Activated CD8-positive, alpha-beta memory T cell treated with anti-CD3 and anti-CD28 coated beads, Interleukin-2, amount 50 U/mL, for 24 hours (primary cell): ENCODE results near the gene CARMIL1.

Source experiments
- DNase-seq: peaks from one replicate; pipeline ENCODE4 v3.0.0-alpha.2; 2020; ENCODE audit errors: extremely low read depth

The CARMIL1 gene

GRCh38 chr6:25407431-25407830 is 128.3 kb downstream of the CARMIL1 start:
- DNase-seq, result no peak

GRCh38 chr6:25410102-25410501 is 130.9 kb downstream of the CARMIL1 start:
- DNase-seq, result no peak

GRCh38 chr6:25411316-25411950 is 132.3 kb downstream of the CARMIL1 start:
- DNase-seq, result no peak

GRCh38 chr6:25413207-25413905 is 134.2 kb downstream of the CARMIL1 start:
- no peak for DNase-seq

- no peak for DNase-seq
These were observed 135.0 kb downstream of the CARMIL1 start for GRCh38 chr6:25414168-25414567.

GRCh38 chr6:25414755-25415154 is 135.6 kb downstream of the CARMIL1 start:
- DNase-seq, result no peak

GRCh38 chr6:25415274-25415673 is 136.1 kb downstream of the CARMIL1 start:
- no peak for DNase-seq

- no peak for DNase-seq
These were observed 136.5 kb downstream of the CARMIL1 start for GRCh38 chr6:25415701-25416100.

GRCh38 chr6:25417046-25417605 is 138.0 kb downstream of the CARMIL1 start:
- DNase-seq, result no peak

- no peak for DNase-seq
These were observed 139.4 kb downstream of the CARMIL1 start for GRCh38 chr6:25418454-25419052.

- DNase-seq, result no peak
These were observed 140.7 kb downstream of the CARMIL1 start for GRCh38 chr6:25419879-25420278.

GRCh38 chr6:25423358-25423757 is 144.2 kb downstream of the CARMIL1 start:
- DNase-seq, result no peak

- DNase-seq, result no peak
These were observed 145.1 kb downstream of the CARMIL1 start for GRCh38 chr6:25424303-25424702.

- no peak for DNase-seq
These were observed 148.4 kb downstream of the CARMIL1 start for GRCh38 chr6:25427549-25427948.

GRCh38 chr6:25428758-25429317 is 149.7 kb downstream of the CARMIL1 start:
- no peak for DNase-seq

- DNase-seq, result no peak
These were observed 152.3 kb downstream of the CARMIL1 start for GRCh38 chr6:25431306-25431974.

GRCh38 chr6:25431975-25432307 is 152.8 kb downstream of the CARMIL1 start:
- no peak for DNase-seq

- DNase-seq, result no peak
These were observed 155.7 kb downstream of the CARMIL1 start for GRCh38 chr6:25434921-25435320.

- DNase-seq, result no peak
These were observed 156.3 kb downstream of the CARMIL1 start for GRCh38 chr6:25435416-25435985.

- DNase-seq, result no peak
These were observed 157.6 kb downstream of the CARMIL1 start for GRCh38 chr6:25436760-25437159.

- no peak for DNase-seq
These were observed 160.2 kb downstream of the CARMIL1 start for GRCh38 chr6:25439368-25439767.
